ENCODE measurements around the gene FABP1.

FABP1 gene

GRCh38 chr2:88074854-88075292 is 53.0 kb downstream of the FABP1 start:
- DNase-seq: no peak

- no peak for DNase-seq
Observed at GRCh38 chr2:88074150-88074549, 53.7 kb downstream of the FABP1 start.
